HG02870 (cell line): ENCODE results near the gene AGPAT1.
"Not testable (repeated sequence)": the region's sequence is repeated elsewhere in the genome, so short reads cannot be mapped to it uniquely, and the experiment has no call there.

Experiments
- ATAC-seq: cut with Tn5 transposase; IDR thresholded peaks from one replicate; pipeline ENCODE4 v1.9.1; 2021; ENCODE audit warnings: mild to moderate bottlenecking, moderate library complexity; ENCODE audit not compliant: unreplicated experiment

Gene AGPAT1

DNA sequence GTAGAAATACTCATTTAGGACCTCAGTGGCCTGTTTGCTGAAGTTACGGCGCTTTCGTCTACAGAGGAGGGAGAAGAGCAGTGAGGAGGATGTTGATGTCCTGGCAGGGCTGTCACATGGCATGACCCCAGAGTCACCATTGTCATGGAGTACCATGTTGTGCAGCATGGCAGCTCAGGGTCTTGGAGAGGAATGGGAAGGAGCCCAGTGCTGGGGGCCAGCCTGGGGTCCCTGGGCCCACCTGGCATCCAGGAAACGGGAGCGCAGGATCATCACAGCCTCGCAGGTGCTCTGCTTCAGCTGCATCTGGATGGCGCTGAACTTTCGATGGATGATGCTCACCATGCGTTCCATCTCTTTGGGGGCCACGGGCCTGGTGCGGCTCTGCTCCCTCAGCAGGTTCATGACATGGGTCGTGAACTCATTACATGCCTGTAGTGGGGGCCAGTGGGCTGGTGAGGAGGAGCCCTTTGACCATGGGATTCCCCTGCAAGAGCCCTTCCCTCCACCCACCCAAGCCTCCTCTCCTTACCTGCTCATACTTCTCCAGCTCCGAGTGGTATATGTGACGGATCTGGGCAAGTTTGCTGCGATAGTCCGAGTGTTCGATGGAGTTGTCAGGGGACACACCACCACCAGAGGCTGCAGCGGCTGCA is 12.0 kb upstream of the AGPAT1 start:
- not testable (repeated sequence) for ATAC-seq

DNA sequence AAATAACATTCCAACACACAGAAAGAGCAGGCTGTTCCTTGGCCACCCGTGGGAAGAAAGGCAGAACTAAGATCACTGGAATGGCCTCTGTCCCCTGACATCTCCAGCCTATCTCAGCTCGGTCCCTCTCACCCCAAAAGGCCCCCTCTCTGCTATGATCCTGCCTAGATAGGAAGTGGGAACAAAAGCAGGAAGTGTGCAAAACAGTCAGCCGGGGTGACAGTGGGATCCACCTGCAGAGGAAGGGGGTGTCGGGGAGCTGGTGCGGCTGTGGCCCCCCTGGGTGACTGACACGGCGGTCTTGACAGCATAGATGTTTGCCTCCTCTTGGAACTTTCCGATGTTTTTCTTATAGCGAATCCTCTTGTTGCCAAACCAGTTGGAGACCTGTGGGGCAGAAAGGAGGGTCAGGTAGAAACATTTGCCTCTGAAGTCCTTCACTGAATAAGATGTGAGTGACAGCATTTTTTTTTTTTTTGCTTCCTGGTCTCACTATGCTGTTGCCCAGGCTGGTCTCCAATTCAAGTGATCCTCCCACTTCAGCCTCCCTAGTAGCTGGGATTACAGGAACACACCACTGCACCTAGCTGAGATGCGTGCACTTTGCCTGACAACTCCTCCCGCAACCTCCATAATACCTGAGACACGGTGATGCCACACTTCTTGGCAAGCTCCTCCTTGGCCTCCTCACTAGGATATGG is 11.3 kb upstream of the AGPAT1 start:
- no peak for ATAC-seq

DNA sequence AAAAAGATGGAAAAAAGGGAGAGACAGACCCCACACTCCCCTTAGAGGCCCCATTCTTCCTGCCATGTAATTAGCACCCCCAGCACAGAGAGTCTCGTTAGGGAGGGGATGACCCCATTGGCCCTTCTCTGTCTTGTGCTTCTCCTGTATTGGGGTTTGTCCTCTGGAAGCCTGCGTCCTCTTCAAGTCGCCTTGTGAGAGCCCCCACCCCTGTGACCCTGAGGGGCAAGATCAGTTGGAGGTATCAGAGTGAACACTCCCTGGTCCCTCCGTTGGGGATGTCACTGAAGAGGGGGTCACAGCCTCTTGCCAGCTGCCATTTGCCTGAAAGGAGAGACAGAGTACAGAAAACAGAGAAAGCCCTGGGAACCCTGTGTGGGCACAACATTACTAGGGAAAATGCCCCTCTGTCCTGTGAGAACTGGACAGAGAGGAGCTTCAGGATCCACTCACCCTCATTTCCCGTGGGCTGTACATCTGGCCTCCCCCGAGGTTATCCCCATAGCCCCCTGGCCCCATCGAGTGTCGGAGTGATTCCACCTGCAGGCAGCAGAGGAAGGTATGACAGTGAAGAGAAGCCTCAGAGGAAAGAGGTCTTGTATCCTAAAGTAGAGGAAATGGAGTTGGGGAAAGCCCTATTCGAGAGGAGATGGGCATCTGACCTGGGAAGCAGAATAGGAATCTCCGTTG is 10.4 kb upstream of the AGPAT1 start:
- not testable (repeated sequence) for ATAC-seq

DNA sequence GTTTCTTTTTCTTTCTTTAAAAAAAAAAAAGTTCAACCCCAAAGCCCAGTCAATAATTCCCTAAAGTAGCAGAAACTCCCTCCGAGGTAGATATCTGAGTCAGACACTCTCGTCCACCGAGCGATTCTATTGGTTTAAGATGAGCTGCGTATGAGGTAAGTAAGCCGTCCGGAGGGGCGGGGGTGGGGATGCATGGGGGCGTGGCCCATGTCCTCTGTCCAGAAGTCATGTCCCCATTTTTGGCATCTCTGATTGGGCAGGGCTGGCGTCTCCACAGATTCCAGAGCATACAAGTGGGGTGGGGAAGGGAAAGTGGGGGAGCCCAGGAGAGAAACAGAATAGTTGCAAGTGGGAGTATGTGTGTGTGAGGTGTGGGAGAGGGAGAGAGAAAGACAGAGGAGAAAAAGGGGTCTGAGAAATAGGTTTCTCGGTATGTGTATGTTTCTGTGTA is 9.8 kb upstream of the AGPAT1 start:
- ATAC-seq: not testable (repeated sequence)

DNA sequence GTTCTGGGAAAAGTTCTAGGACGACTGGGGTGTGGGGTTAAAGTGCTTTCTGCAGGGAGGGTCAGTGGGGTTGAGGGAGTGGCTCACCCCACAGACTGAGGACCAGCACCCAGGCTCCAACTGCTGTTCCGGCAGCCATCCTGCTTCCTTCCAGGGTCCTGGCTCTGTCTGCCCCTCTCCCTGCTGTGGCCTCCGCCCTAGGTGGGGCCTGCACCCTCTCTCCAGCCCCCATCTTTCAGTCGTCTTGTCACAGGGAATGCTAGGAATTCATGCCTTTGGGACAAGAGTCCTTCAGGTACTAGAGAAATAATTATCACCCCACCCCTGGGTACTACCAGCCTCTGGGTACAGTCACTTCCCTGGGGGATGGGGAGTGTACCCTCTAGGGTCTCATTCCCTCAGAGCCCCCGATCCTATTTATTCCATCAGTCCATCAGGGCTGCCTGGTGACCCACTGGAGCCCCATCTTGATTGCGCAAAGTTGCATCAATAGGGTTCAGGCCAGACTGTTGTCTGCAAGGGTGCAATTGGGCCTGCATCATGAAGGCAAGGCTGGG is 8.3 kb upstream of the AGPAT1 start, which contains the start of gene AGER:
Gene AGER (minus strand): TSS at position 170 of the 557 bp plus-strand sequence. CDS start 31 bp downstream, at position 139.
- ATAC-seq: no peak

DNA sequence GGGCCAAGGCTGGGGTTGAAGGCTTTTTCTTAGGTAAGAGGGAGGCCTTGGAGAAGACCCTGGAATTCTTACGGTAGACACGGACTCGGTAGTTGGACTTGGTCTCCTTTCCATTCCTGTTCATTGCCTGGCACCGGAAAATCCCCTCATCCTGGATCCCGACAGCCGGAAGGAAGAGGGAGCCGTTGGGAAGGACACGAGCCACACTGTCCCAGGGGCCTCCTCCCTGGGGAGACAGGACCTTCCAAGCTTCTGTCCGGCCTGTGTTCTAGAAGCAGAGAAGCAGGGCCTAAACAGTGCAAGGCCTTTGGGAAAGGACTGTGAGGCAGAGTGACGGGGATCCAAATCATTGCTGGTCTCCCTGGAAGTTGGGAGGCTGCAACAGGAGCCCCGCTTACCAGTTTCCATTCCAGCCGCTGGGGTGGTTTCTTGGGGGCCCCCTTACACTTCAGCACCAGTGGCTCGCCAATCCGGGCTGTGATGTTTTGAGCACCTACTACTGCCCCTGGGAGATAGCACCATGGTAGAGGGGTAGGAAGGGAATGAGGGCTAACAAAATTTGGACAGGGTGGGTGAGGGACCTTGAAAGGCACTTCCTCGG is 7.7 kb upstream of the AGPAT1 start:
- ATAC-seq: no peak

DNA sequence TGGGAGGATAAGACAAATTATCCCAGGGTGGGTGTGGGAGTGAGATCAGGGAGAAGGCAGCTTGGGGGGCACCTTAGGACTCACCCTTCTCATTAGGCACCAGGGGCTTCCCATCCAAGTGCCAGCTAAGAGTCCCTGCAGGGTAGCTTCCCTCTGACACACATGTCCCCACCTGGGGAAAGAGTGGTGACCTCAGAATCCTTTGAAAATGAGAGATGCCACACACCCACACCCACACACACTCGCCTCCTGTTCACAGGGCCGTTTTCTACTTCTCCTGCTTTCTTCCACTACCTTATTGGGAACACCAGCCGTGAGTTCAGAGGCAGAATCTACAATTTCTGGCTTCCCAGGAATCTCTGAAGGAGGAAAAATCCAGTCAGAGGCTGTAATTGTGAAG is 7.1 kb upstream of the AGPAT1 start:
- no peak for ATAC-seq

DNA sequence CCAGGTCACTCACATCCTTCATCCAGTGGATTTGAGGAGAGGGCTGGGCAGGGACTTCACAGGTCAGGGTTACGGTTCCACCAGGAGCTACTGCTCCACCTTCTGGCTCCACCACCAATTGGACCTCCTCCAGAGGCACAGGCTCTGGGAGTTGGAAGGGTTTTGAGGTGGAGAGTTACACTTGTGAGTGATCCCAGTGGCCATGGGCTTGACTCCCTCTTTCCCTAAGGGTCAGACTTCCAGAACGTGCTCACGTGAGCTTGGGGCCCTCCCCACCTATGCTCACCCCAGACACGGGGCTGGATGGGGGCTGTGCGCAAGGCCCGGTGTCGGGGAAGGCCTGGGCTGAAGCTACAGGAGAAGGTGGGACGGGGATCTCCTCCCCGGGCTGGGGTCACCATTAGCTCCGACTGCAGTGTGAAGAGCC is 6.7 kb upstream of the AGPAT1 start:
- ATAC-seq: no peak

DNA sequence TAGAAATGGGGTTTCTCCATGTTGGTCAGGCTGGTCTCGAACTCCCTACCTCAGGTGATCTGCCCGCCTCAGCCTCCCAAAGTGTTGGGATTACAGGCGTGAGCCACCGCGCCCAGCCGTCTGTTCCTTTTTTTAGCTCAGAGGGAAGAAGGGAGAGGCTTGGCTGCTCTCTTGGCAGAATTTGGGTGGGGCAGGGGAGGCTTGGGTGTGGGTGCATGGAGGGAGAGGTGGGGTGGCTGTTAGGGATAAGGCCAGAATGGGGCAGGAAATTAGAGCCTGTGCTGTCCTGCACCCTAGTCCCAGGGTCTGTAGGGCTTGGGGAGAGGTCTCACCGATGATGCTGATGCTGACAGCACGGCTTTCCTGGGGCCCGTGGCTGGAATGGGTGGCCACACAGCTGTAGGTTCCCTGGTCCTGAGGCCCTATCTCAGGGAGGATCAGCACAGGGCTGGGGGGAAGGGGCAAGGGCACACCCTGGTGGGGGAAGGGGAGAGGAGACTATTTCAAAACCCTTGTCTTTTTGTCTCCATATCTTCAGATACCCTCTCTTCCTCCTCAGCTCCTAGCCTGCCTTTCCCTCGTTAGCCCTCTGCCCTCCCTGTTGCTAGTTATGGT is 6.1 kb upstream of the AGPAT1 start:
- no peak for ATAC-seq

DNA sequence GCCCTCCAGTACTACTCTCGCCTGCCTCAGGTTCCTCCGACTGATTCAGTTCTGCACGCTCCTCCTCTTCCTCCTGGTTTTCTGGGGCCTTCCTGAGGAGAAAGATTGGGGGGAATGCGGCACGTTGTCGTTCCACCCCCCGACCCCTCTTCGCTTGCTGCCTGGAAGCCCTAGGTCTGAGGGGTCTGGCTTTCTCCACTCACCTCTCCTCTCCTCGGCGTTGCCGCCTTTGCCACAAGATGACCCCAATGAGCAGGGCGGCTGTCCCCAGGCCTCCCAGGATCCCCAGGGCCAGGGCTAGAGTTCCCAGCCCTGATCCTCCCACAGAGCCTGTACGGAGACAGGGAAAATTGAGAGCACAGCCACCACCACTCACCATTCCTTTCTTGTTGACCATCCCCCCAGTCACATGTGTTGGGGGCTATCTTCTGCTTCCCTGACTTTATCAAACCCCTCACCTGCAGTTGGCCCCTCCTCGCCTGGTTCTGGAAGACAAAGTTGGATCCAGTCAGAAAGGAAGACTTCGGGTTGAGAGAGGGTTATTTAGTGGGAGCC is 5.3 kb upstream of the AGPAT1 start:
- no peak for ATAC-seq

DNA sequence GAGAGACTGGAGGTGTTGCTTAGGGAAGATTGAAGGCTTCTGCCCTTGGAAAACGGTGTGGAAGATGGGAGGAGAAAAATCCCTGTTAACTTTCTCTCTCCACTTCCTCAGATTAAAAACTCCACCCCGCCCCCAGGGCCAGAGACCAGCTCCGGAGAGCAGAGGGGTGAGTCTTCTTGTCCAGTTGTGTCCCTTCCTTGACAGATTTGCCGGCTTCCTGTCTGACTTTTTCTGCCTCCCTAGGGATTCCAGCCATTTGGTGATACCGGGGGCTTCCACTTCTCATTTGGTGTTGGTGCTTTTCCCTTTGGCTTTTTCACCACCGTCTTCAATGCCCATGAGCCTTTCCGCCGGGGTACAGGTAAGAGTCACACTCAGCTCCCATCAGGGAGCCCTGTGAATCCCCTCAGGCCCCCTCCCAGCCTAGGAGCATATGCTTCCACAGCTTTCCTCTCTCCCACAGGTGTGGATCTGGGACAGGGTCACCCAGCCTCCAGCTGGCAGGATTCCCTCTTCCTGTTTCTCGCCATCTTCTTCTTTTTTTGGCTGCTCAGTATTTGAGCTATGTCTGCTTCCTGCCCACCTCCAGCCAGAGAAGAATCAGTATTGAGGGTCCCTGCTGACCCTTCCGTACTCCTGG is 4.0 kb upstream of the AGPAT1 start:
- no peak for ATAC-seq

DNA sequence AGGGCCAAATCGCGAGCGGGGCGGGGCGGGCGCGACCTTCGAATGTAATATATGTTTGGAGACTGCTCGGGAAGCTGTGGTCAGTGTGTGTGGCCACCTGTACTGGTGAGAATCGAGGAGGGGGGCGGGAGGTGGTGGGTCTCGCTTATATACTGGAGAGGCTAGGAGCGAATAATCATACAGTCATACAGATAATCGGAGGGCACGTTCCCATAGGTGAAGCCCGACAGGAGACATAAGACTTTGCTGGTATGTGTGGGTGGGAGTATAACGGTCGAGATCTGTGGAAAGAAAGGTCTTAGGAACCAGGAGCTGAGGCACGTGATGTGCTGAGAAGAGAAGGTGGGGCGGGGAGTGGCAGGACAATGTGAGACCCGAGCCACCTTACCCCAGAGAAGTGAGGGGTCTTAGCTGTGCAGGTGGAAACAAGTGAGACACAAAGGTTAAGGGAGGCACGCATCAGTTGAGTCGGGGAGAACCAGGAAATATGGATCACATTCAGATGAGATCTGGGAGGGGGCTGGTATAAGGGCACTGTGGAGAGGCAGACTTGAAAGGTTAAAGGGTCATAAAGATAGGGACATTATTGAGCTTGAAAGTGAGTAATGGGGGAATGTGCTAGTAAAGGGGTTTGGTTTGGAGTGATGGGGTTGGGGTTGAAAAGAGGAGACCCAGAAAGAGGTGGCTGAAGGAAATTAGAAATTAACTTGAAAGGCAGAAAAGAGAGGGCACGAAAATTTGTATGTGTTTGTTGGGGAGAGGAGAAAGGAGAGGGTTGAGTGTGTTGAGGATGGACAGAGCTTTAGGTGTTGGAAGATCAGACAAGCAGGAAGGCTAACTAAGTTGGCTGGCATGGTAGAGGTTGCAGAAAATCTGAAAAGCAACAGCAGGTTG is 2.9 kb upstream of the AGPAT1 start:
- ATAC-seq: no peak

DNA sequence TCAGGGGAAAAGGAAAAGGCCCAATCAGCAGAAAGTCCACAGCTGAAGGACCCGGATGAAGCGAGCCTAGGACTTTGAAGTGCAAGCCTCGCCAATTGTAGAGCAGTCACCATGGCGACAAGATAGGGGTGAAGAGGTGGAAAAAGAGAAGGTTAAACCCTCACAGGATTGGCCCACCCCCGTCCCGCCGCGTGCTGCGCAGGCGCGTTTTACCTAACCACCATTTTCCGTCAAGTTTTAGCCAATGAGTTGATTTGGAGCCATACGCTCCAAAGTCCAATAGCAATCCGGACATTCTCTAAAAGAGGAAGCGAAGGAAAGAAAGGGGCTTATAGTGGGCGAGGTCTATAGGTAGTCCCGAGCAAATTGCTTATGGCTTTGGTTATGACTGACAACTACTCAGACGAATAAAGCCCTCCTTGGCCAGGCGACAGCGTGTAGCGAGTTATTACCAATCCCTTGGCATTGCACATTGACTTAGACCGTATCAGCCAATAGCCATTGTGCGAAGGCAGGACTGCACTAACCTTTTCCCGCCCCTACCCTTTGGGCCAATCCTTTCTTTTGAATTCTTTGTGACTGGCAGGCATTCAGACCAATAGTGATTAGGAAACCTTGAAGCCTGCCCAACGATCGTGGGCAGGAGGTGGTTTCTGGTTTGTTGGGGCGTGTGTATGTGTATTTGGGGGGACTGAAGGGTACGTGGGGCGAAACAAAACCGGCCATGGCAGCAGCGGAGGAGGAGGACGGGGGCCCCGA is 2.1 kb upstream of the AGPAT1 start, which contains the start of gene RNF5:
Gene RNF5 (plus strand): TSS at position 618 of the 759 bp plus-strand sequence. CDS start 107 bp downstream, at position 725.
- peak; percentile 84 for ATAC-seq

DNA sequence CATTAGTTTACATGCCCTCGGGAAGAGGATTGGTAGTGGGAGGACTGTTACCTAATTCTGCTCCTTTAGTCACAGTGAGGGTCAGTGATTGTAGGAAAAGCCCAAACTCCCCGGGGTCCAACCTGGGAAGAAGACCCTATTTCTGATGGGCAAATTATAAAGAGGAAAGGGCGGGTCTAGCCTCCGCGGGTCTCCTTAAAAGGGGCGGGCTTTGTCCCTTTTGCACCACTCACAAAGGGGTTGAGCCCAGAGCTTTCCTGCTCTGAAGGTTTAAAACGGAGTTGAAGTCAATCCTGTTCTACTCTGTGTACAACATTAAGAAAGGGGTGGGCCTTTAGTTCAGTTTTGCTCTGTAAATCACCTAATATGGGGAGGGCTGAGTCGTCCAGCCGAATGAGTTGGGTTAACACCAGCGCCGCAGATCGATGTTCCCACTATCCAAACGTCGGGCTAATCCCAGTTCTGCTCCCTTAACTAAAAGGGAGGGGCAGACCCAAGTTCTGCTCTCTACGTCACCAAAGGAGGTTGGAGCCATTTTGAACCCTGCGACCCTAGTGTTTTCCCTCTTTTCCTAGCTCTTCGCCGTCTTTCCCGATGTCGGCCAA is 1.4 kb upstream of the AGPAT1 start:
- no peak for ATAC-seq

DNA sequence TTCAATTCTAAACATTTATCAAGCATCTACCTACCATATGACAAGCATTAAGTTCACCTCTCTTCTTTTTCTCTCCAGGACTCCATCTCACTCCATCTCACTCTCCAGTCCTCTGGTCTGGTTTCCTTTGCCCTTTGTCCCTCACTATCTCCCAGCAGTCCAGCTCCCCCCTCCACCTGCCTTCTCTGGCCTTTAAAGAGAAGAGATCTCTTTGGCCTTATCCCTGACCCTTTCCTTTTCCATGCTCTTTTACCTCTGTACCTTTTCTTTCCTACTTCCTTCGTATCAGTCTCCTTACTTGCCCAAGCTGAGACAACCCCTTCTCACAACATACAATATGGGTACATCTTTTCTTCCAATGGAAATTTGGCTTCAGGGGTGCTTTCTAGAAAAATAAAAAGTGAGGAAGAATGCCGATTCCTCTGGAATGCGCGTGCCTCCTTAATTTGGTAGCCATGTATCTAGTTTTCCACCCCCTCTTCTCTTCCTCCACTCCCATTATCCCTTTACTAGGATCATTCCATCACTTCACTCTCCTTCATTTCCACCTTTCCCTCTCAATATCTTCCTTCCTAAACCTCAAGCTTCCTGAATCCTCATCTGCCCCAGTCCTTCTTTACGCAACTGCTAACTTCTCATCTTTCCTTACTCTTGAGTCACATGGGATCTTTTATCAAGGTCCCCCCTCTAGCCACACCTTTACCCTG is 745 bp upstream of the AGPAT1 start:
- no peak for ATAC-seq

DNA sequence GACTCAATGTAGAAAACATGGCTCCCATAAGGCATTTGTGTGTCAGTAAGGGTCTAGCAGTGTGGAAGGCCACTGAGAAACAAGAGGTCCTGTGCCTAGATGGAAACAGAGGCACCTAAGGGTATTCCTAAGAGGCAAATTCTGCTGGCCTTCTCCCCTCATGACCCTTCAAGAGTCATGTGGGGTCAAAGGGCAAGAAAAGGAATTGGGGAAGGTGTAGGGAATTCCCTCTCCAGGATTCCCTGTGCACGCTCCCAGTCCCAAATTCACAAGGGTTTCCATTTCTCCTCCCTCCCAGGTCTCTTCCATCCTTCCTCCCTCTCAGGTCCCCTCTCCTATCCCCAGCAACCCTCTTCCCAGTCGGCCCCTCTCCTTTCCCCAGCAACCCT is 568 bp downstream of the AGPAT1 start:
- no peak for ATAC-seq

DNA sequence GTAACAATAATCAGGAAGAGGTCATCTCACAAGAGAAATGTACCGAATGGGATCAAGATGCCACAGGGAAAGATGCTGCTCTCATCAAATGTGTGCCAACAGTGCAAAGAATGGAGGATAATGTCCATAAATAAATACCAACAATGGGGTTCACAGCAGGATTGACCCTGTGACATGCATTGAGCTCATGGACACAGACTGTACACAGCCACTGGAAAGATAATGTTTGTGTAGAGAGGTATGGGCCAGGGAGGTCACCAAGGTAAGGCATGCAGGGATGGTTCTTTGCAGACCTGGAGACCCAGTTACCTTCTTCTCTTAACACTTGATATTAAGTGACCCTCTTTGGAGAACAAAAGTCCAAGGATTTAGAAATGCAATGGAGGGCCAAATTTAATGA is 1.5 kb downstream of the AGPAT1 start:
- ATAC-seq: no peak
